Keratinocyte (primary cell): ENCODE measurements around the gene ID2. TPM values are rescaled to one million over a fixed set of nuclear protein-coding genes. Genes with fewer than 3 reads are reported as not detected.

Experiments
- DNase-seq: peaks from one replicate; pipeline ENCODE4 v3.0.0-alpha.2; 2011; ENCODE audit warnings: low read depth, missing footprints, low spot score
- FAIRE-seq: peaks from 2 replicates; lab custom pipeline; 2011; peaks lifted over from hg19 to GRCh38; lab: Jason Lieb, UNC
- H2AFZ ChIP-seq: 2 replicates; pipeline ENCODE4 v1.6.0; 2012; ENCODE audit warnings: low read length, control low read depth, inconsistent platforms; ENCODE audit not compliant: control insufficient read depth
- H3K27ac ChIP-seq: 2 replicates; pipeline ENCODE4 v1.5.1; 2011; ENCODE audit warnings: low read length; ENCODE audit not compliant: control insufficient read depth, insufficient read depth
- H3K27me3 ChIP-seq: 3 replicates; pipeline ENCODE4 v1.6.0; 2011; ENCODE audit warnings: low read length; ENCODE audit not compliant: control insufficient read depth, insufficient read depth; ENCODE audit errors: extremely low read depth
- H3K36me3 ChIP-seq, 2 experiments: 2 replicates in 1 of 2; 3 replicates in 1 of 2; pipeline ENCODE4 v1.5.1; 2011; ENCODE audit warnings: low read length in 2 of 2, mild to moderate bottlenecking in 1 of 2; ENCODE audit not compliant: control insufficient read depth in 2 of 2, insufficient read depth in 2 of 2; ENCODE audit errors: extremely low read depth in 1 of 2
- H3K4me1 ChIP-seq: 3 replicates; pipeline ENCODE4 v1.5.1; 2011; ENCODE audit warnings: low read length; ENCODE audit not compliant: control insufficient read depth, insufficient read depth; ENCODE audit errors: extremely low read depth
- H3K4me2 ChIP-seq: 3 replicates; pipeline ENCODE4 v1.6.0; 2011; ENCODE audit warnings: low read depth, low read length; ENCODE audit not compliant: control insufficient read depth, insufficient read depth; ENCODE audit errors: extremely low read depth
- H3K4me3 ChIP-seq, 3 experiments: fragments of 200-600 bp in 1 of 3; sonication (generic) in 1 of 3; 2 replicates in 2 of 3; 3 replicates in 1 of 3; pipeline ENCODE4 v1.5.1; 2011 to 2016; ENCODE audit warnings: low read length in 3 of 3, mild to moderate bottlenecking in 3 of 3, control low read depth in 2 of 3, inconsistent platforms in 1 of 3, low read depth in 1 of 3, mixed read lengths in 1 of 3, mixed run types in 1 of 3, moderate library complexity in 1 of 3; ENCODE audit not compliant: control insufficient read depth in 2 of 3, insufficient read depth in 2 of 3; ENCODE audit errors: extremely low read depth in 1 of 3
- H3K79me2 ChIP-seq: 2 replicates; pipeline ENCODE4 v1.6.0; 2012; ENCODE audit warnings: low read length; ENCODE audit not compliant: control insufficient read depth, insufficient read depth
- H3K9ac ChIP-seq: 3 replicates; pipeline ENCODE4 v1.6.0; 2011; ENCODE audit warnings: low read length; ENCODE audit not compliant: control insufficient read depth, insufficient read depth; ENCODE audit errors: extremely low read depth
- H3K9me1 ChIP-seq: 3 replicates; pipeline ENCODE4 v1.6.0; 2011; ENCODE audit warnings: low read length; ENCODE audit not compliant: control insufficient read depth, insufficient read depth; ENCODE audit errors: extremely low read depth
- H3K9me3 ChIP-seq: 2 replicates; pipeline ENCODE4 v1.5.1; 2012; ENCODE audit warnings: low read depth, low read length; ENCODE audit not compliant: control insufficient read depth
- H4K20me1 ChIP-seq: 3 replicates; pipeline ENCODE4 v1.6.0; 2011; ENCODE audit warnings: low read length; ENCODE audit not compliant: control insufficient read depth, insufficient read depth; ENCODE audit errors: extremely low read depth
- EZH2 ChIP-seq: IDR thresholded peaks from one replicate; pipeline ENCODE4 v1.6.1; 2012; ENCODE audit warnings: inconsistent platforms, mild to moderate bottlenecking, low read length, moderate library complexity
- dilution Hi-C: fragments of 300-500 bp; cut with MboI; formaldehyde crosslinking; loops from one replicate; pipeline ENCODE4 v1.7.0; 2020; ENCODE audit warnings: low sequenced_read_pairs; ENCODE audit not compliant: extremely low pct_ligation_motif_present
- polyA plus RNA-seq, 5 experiments: library from polyadenylated mRNA; depleted of rRNA in 3 of 5; stranded (reverse) in 3 of 5; stranded (forward) in 1 of 5; unstranded in 1 of 5; fragments of >200 nt; gene quantifications; 1 replicate in 1 of 5; 2 replicates in 3 of 5; 3 replicates in 1 of 5; pipeline versions ENCODE4 v1.2.1 to v1.2.3, GENCODE V29; 2011 to 2012; ENCODE audit warnings: missing spikeins in 2 of 5, low read depth in 1 of 5, low replicate concordance in 1 of 5
- TF ChIP-seq, protein P1 (sequence below), 3 experiments: IDR thresholded peaks in 1 of 3; conservative IDR thresholded peaks in 1 of 3; optimal IDR thresholded peaks in 1 of 3; 2 replicates in 2 of 3; 3 replicates in 1 of 3; pipeline versions ENCODE3 to v1.5.1; 2011; ENCODE audit warnings: low read length in 3 of 3, mild to moderate bottlenecking in 3 of 3, moderate library complexity in 2 of 3, control low read depth in 1 of 3, inconsistent platforms in 1 of 3; ENCODE audit not compliant: insufficient read depth in 2 of 3; ENCODE audit errors: extremely low read depth in 1 of 3

The ID2 gene
- polyA plus RNA-seq, 1 donor (not counting 4 experiments of a cell fraction or from before 2014, with no cell fraction given): 6.3 TPM

DNA sequence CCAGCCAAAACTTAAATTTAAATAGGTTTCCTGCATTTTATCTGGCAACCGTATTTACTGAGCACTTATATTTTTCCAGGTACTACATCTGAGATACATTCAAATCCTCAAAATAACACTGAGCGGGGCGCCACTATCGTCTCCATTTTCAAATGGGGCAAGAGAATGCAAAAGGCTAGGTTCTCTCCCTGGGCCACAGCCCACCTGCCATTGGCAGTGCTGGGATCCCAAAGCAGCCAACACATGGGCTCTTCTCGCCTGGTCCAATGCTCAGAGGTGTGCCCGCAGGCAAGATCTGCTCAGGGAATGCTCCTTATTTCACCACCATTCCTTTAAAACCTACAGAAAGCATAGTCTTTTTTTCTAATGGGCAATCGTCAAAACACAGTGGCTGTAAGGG, 11.3 kb upstream of the ID2 start:
- no peak overlapping the region for H3K4me2 ChIP-seq
- H3K27ac ChIP-seq: no peak overlapping the region
- DNase-seq: no peak
- TF ChIP-seq EZH2: no peak
- TF ChIP-seq, protein P1, sequence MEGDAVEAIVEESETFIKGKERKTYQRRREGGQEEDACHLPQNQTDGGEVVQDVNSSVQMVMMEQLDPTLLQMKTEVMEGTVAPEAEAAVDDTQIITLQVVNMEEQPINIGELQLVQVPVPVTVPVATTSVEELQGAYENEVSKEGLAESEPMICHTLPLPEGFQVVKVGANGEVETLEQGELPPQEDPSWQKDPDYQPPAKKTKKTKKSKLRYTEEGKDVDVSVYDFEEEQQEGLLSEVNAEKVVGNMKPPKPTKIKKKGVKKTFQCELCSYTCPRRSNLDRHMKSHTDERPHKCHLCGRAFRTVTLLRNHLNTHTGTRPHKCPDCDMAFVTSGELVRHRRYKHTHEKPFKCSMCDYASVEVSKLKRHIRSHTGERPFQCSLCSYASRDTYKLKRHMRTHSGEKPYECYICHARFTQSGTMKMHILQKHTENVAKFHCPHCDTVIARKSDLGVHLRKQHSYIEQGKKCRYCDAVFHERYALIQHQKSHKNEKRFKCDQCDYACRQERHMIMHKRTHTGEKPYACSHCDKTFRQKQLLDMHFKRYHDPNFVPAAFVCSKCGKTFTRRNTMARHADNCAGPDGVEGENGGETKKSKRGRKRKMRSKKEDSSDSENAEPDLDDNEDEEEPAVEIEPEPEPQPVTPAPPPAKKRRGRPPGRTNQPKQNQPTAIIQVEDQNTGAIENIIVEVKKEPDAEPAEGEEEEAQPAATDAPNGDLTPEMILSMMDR (optimal IDR thresholded peaks at IDR 0.05 in 1 of 3, IDR thresholded peaks at IDR 0.05 in 1 of 3, conservative IDR thresholded peaks at IDR 0.05 in 1 of 3; ENCODE audit: extremely low read depth in 1 of 3, insufficient read depth in 2 of 3, low read length in 3 of 3): no peak
- no peaks in the 10 kb centered on the region for H3K79me2 ChIP-seq
- H2AFZ ChIP-seq: no peak overlapping the region
- H4K20me1 ChIP-seq: no peaks in the 10 kb centered on the region
- peaks cover 3% of the 10 kb centered on the region for H3K9me3 ChIP-seq
- H3K36me3 ChIP-seq: no peaks in the 10 kb centered on the region
- peaks cover 18% of the 10 kb centered on the region for H3K27me3 ChIP-seq
- no peaks in the 10 kb centered on the region for H3K4me1 ChIP-seq
- H3K4me3 ChIP-seq: no peak overlapping the region
- dilution Hi-C loops: no loop called here
- FAIRE-seq: no peak
- no peaks in the 10 kb centered on the region for H3K9me1 ChIP-seq
- H3K9ac ChIP-seq: no peak overlapping the region

DNA sequence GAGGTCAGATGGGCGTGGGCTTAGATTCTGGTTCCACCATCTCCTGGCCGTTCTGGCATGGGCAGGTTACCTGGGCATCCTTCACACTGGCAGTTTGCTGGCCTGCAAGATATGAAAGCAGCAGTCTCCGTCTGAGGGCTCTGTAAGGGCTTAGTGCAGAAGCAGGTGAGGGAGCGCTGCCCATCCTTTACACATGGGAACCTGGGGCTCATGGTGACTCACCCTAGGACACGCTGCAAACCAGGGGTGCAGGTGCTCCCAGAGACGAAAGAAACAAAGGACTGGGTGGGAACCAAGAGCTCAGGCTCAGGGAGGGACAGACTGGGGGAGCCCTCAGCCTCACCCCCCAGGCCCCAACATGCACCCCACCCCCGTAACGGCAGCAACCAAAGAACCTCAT, 10.7 kb upstream of the ID2 start:
- no peak overlapping the region for H3K4me2 ChIP-seq
- H2AFZ ChIP-seq: no peak overlapping the region
- no peak overlapping the region for H3K4me3 ChIP-seq
- no peaks in the 10 kb centered on the region for H4K20me1 ChIP-seq
- no peaks in the 10 kb centered on the region for H3K36me3 ChIP-seq
- no peaks in the 10 kb centered on the region for H3K4me1 ChIP-seq
- H3K9me1 ChIP-seq: no peaks in the 10 kb centered on the region
- DNase-seq (no peak), FAIRE-seq (no peak)
- H3K27me3 ChIP-seq: peaks cover 24% of the 10 kb centered on the region
- no peaks in the 10 kb centered on the region for H3K79me2 ChIP-seq
- dilution Hi-C loops: no loop called here
- TF ChIP-seq, protein P1 (optimal IDR thresholded peaks at IDR 0.05 in 1 of 3, IDR thresholded peaks at IDR 0.05 in 1 of 3, conservative IDR thresholded peaks at IDR 0.05 in 1 of 3; ENCODE audit: extremely low read depth in 1 of 3, insufficient read depth in 2 of 3, low read length in 3 of 3): no peak
- TF ChIP-seq EZH2: no peak
- no peak overlapping the region for H3K27ac ChIP-seq
- H3K9ac ChIP-seq: no peak overlapping the region
- peaks cover 3% of the 10 kb centered on the region for H3K9me3 ChIP-seq
